Glutamatergic neuron (in vitro differentiated cells): Measurements from ENCODE around the gene GATAD2B. TPM values are rescaled to one million over a fixed set of nuclear protein-coding genes. Genes with fewer than 3 reads are reported as not detected.

Experiments used
- DNase-seq: peaks from one replicate; pipeline ENCODE4 v3.0.0; 2022
- H3K27ac Mint-ChIP-seq: one replicate; pipeline ENCODE4 v1.8.0; 2020; ENCODE audit warnings: mild to moderate bottlenecking, mixed read lengths, inconsistent platforms; ENCODE audit not compliant: unreplicated experiment
- H3K27me3 Mint-ChIP-seq: one replicate; pipeline ENCODE4 v1.8.0; 2020; ENCODE audit warnings: mild to moderate bottlenecking, moderate library complexity, mixed read lengths, inconsistent platforms; ENCODE audit not compliant: unreplicated experiment
- H3K36me3 Mint-ChIP-seq: one replicate; pipeline ENCODE4 v1.8.0; 2020; ENCODE audit warnings: mild to moderate bottlenecking, mixed read lengths, inconsistent platforms; ENCODE audit not compliant: unreplicated experiment
- H3K4me1 Mint-ChIP-seq: one replicate; pipeline ENCODE4 v1.8.0; 2020; ENCODE audit warnings: mild to moderate bottlenecking, low read depth, mixed read lengths, inconsistent platforms; ENCODE audit not compliant: unreplicated experiment
- H3K4me3 Mint-ChIP-seq: one replicate; pipeline ENCODE4 v1.8.0; 2020; ENCODE audit warnings: mild to moderate bottlenecking, mixed read lengths, inconsistent platforms; ENCODE audit not compliant: unreplicated experiment
- H3K9me3 Mint-ChIP-seq: one replicate; pipeline ENCODE4 v1.8.0; 2020; ENCODE audit warnings: mild to moderate bottlenecking, moderate library complexity, mixed read lengths, inconsistent platforms; ENCODE audit not compliant: unreplicated experiment
- CTCF ChIP-seq: fragments of 200-600 bp; sonication (generic); IDR thresholded peaks from one replicate; pipeline ENCODE4 v1.5.0; 2021; ENCODE audit not compliant: partially characterized antibody, unreplicated experiment
- total RNA-seq: library from RNA; stranded (reverse); fragmentation: NEBNext Ultra II Directional; extraction: Animal tissue kit (Norgen Biotek cat#: 25700); gene quantifications from one replicate; pipeline ENCODE4 v1.2.1, GENCODE V29; 2021; ENCODE audit not compliant: unreplicated experiment

Gene GATAD2B
- total RNA-seq, 1 donor from 2014 or later: 57.6 TPM

DNA sequence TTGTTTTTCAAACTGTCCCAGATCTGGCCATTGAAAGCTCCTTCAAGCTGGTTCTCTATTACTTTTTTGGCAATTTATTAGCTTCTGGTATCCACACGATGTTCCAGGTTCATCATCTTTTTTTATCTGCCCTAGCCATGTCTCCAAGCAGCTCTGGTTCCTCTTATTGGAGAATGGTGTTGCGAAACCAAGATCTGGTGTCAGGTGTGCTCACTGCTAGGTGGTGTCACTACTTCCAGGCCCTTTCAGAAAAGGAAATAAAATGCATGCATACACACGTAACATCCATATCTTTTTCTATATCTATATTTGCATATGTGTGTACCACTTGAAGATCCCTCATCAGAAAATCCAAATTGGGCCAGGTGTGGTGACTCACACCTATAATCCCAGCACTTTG lies 53.3 kb downstream of the GATAD2B start:
- H3K27me3 Mint-ChIP-seq: peaks cover 3% of the 10 kb centered on the region

DNA sequence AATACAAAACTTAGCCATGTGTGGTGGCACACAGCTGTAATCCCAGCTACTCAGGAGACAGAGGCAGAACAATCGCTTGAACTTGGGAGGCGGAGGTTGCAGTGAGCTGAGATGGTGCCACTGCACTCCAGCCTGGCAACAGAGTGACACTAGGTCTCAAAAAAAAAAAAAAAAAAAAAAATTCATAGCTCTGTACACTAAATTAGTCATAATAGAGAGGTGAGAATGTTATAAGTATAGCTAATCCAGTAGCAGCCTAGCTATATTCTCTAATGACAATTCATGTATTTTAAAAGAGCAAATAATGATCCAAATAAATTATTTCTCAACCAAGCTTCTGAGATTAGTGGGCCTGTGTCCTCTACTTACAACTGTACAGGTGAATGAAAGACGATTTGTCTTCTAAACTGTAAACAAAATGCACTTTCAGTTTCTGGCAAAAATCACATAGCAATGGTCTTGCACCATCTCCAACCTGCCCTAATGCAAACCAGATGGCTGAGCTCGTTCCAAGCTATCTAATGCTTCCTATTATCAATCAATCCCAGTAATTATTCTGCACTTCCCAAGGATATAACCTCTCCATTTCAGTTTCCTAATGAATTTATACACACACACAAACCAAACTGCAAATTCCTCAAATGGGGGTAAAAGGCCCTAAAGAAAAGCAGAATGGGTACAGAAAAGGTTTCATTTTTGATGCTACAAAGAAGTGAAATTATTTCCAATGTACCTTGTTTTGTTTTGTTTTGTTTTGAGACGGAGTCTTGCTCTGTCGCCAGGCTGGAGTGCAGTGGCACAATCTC lies 56.5 kb downstream of the GATAD2B start:
- no peak overlapping the region for H3K4me3 Mint-ChIP-seq
- H3K9me3 Mint-ChIP-seq: no peaks in the 10 kb centered on the region
- peaks cover 3% of the 10 kb centered on the region for H3K27me3 Mint-ChIP-seq
- DNase-seq: no peak
- H3K27ac Mint-ChIP-seq: no peak overlapping the region
- no peaks in the 10 kb centered on the region for H3K36me3 Mint-ChIP-seq
- peaks cover 3% of the 10 kb centered on the region for H3K4me1 Mint-ChIP-seq
- TF ChIP-seq CTCF: no peak

More for the DNA sequence above, 53.3 kb downstream of the GATAD2B start:
- Mint-ChIP-seq H3K27ac (no peak overlapping the region), H3K4me1 (peaks cover 3% of the 10 kb centered on the region), H3K4me3 (no peak overlapping the region), H3K36me3 (no peaks in the 10 kb centered on the region), H3K9me3 (no peaks in the 10 kb centered on the region)
- DNase-seq: no peak
- no peak for TF ChIP-seq CTCF

DNA sequence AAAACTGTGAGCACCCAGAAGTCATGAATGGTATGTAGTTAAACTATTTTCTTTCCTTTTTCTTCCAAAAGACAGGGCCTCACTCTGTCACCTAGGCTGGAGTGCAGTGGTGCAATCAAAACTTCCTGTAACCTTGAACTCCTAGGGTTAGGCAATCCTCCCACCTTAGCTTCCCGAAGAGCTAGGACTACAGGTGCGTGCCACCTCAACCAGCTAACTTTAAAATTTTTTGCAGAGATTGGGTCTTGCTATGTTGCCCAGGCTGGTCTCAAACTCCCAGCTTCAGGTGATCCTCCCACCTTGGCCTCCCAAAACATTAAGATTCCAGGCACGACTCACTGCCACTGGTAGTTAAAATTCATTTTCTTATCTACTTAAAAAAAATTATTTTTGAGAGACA lies 62.5 kb downstream of the GATAD2B start:
- TF ChIP-seq CTCF: no peak
- Mint-ChIP-seq H3K9me3 (no peaks in the 10 kb centered on the region), H3K4me1 (no peaks in the 10 kb centered on the region), H3K27me3 (peaks cover 2% of the 10 kb centered on the region), H3K27ac (no peak overlapping the region), H3K4me3 (no peak overlapping the region), H3K36me3 (no peaks in the 10 kb centered on the region)
- DNase-seq: no peak

- H3K27me3 Mint-ChIP-seq: peaks cover 2% of the 10 kb centered on the region
These were observed 65.3 kb downstream of the GATAD2B start for GRCh38 chr1:153857505-153857904.

More at GRCh38 chr1:153857505-153857904, 65.3 kb downstream of the GATAD2B start:
- H3K4me1 Mint-ChIP-seq: no peaks in the 10 kb centered on the region
- no peak overlapping the region for H3K4me3 Mint-ChIP-seq
- peaks cover 2% of the 10 kb centered on the region for H3K9me3 Mint-ChIP-seq
- H3K27ac Mint-ChIP-seq: no peak overlapping the region
- DNase-seq: no peak
- no peak for TF ChIP-seq CTCF
- no peaks in the 10 kb centered on the region for H3K36me3 Mint-ChIP-seq
